Stimulated activated CD8-positive, alpha-beta memory T cell treated with anti-CD3 and anti-CD28 coated beads, Interleukin-15, amount 100 ng/mL, for 24 hours (primary cell): ENCODE measurements around the gene NR3C2.

ENCODE experiments used
- DNase-seq: peaks from one replicate; pipeline ENCODE4 v3.0.0-alpha.2; 2020; ENCODE audit warnings: low read depth

The NR3C2 gene

GRCh38 chr4:148434075-148434773, 8.0 kb downstream of the NR3C2 start:
- DNase-seq = no peak

GRCh38 chr4:148431401-148431800, 10.8 kb downstream of the NR3C2 start:
- no peak for DNase-seq

- DNase-seq = no peak
Measured at GRCh38 chr4:148430854-148431253, 11.4 kb downstream of the NR3C2 start.

- DNase-seq = no peak
Measured at GRCh38 chr4:148429206-148429605, 13.0 kb downstream of the NR3C2 start.

- DNase-seq = no peak
Measured at GRCh38 chr4:148426643-148427042, 15.6 kb downstream of the NR3C2 start.

- DNase-seq = no peak
Measured at GRCh38 chr4:148425327-148426110, 16.7 kb downstream of the NR3C2 start.

GRCh38 chr4:148420397-148420796, 21.8 kb downstream of the NR3C2 start:
- no peak for DNase-seq

- no peak for DNase-seq
Measured at GRCh38 chr4:148415500-148415899, 26.7 kb downstream of the NR3C2 start.

- DNase-seq = no peak
Measured at GRCh38 chr4:148412460-148412994, 29.7 kb downstream of the NR3C2 start.

GRCh38 chr4:148405161-148405893, 36.9 kb downstream of the NR3C2 start:
- DNase-seq = no peak

- DNase-seq = no peak
Measured at GRCh38 chr4:148398988-148399387, 43.2 kb downstream of the NR3C2 start.

- DNase-seq = no peak
Measured at GRCh38 chr4:148397771-148398170, 44.4 kb downstream of the NR3C2 start.

- no peak for DNase-seq
Measured at GRCh38 chr4:148396986-148397673, 45.1 kb downstream of the NR3C2 start.

GRCh38 chr4:148395771-148396170, 46.4 kb downstream of the NR3C2 start:
- DNase-seq = no peak

GRCh38 chr4:148391056-148391455, 51.2 kb downstream of the NR3C2 start:
- DNase-seq = no peak

GRCh38 chr4:148390311-148390710, 51.9 kb downstream of the NR3C2 start:
- DNase-seq = no peak

GRCh38 chr4:148380291-148380690, 61.9 kb downstream of the NR3C2 start:
- DNase-seq = no peak

- no peak for DNase-seq
Measured at GRCh38 chr4:148376151-148376550, 66.1 kb downstream of the NR3C2 start.

- no peak for DNase-seq
Measured at GRCh38 chr4:148375584-148375983, 66.6 kb downstream of the NR3C2 start.

- no peak for DNase-seq
Measured at GRCh38 chr4:148373093-148373492, 69.1 kb downstream of the NR3C2 start.

- DNase-seq = no peak
Measured at GRCh38 chr4:148369919-148370318, 72.3 kb downstream of the NR3C2 start.

GRCh38 chr4:148367756-148368155, 74.5 kb downstream of the NR3C2 start:
- no peak for DNase-seq
